Measurements from ENCODE around the gene SMOC2.
A peak's percentile ranks its signal among the peaks of the same experiment; 100 is the strongest.
"Not testable (repeated sequence)": the region's sequence is repeated elsewhere in the genome, so short reads cannot be mapped to it uniquely, and the experiment has no call there.

The SMOC2 gene

GRCh38 chr6:168541307-168541706, 100.3 kb downstream of the SMOC2 start:
- DNase-seq (ENCODE audit: low spot score): no peak

- DNase-seq (ENCODE audit: low spot score): no peak
Observed at GRCh38 chr6:168542301-168542700, 101.3 kb downstream of the SMOC2 start.

- DNase-seq (ENCODE audit: low spot score): no peak
Observed at GRCh38 chr6:168545428-168545827, 104.4 kb downstream of the SMOC2 start.

GRCh38 chr6:168546151-168546550, 105.2 kb downstream of the SMOC2 start:
- DNase-seq (ENCODE audit: low spot score): no peak

GRCh38 chr6:168546730-168547129, 105.7 kb downstream of the SMOC2 start:
- DNase-seq (ENCODE audit: low spot score): no peak

GRCh38 chr6:168550326-168550725, 109.3 kb downstream of the SMOC2 start:
- no peak for DNase-seq (ENCODE audit: low spot score)

GRCh38 chr6:168554472-168554871, 113.5 kb downstream of the SMOC2 start:
- DNase-seq (ENCODE audit: low spot score): no peak

- no peak for DNase-seq (ENCODE audit: low spot score)
Observed at GRCh38 chr6:168554898-168555617, 114.1 kb downstream of the SMOC2 start.

GRCh38 chr6:168555618-168556273, 114.8 kb downstream of the SMOC2 start:
- no peak for DNase-seq (ENCODE audit: low spot score)

- no peak for DNase-seq (ENCODE audit: low spot score)
Observed at GRCh38 chr6:168557512-168557911, 116.5 kb downstream of the SMOC2 start.

- no peak for DNase-seq (ENCODE audit: low spot score)
Observed at GRCh38 chr6:168558686-168559085, 117.7 kb downstream of the SMOC2 start.

- no peak for DNase-seq (ENCODE audit: low spot score)
Observed at GRCh38 chr6:168559574-168560098, 118.7 kb downstream of the SMOC2 start.

GRCh38 chr6:168560126-168560525, 119.1 kb downstream of the SMOC2 start:
- DNase-seq (ENCODE audit: low spot score): no peak

- DNase-seq (ENCODE audit: low spot score): no peak
Observed at GRCh38 chr6:168562576-168563151, 121.7 kb downstream of the SMOC2 start.

- DNase-seq (ENCODE audit: low spot score): no peak
Observed at GRCh38 chr6:168563656-168564055, 122.7 kb downstream of the SMOC2 start.

GRCh38 chr6:168565112-168565511, 124.1 kb downstream of the SMOC2 start:
- DNase-seq (ENCODE audit: low spot score): no peak

GRCh38 chr6:168570211-168570610, 129.2 kb downstream of the SMOC2 start:
- no peak for DNase-seq (ENCODE audit: low spot score)

GRCh38 chr6:168571268-168571667, 130.3 kb downstream of the SMOC2 start:
- no peak for DNase-seq (ENCODE audit: low spot score)

GRCh38 chr6:168573276-168573835, 132.4 kb downstream of the SMOC2 start:
- DNase-seq (ENCODE audit: low spot score): not testable (repeated sequence)

GRCh38 chr6:168574075-168574698, 133.2 kb downstream of the SMOC2 start:
- DNase-seq (ENCODE audit: low spot score): no peak

GRCh38 chr6:168574699-168575195, 133.8 kb downstream of the SMOC2 start:
- peak; percentile 14 for DNase-seq (ENCODE audit: low spot score)
